B cell (primary cell): ENCODE results near the gene COBL. TPM values are rescaled to one million over a fixed set of nuclear protein-coding genes. Genes with fewer than 3 reads are reported as not detected.

Source experiments
- ATAC-seq: fragments of 200-7000 bp; cut with Tn5 transposase; one replicate; pipeline ENCODE4 v1.10.0; 2021; ENCODE audit warnings: low read depth, mild to moderate bottlenecking, moderate number of reproducible peaks, moderate library complexity
- CTCF ChIA-PET: fragments of 350-600 bp; sonication (Branson Sonifier 250); formaldehyde crosslinking; loops from one replicate; lab custom pipeline; 2021; ENCODE audit warnings: antibody characterized with exemption, inconsistent platforms; lab: Charles Lee
- POLR2A ChIA-PET: fragments of 350-600 bp; sonication (Branson Sonifier 250); formaldehyde crosslinking; loops from one replicate; lab custom pipeline; 2021; ENCODE audit warnings: antibody characterized with exemption; lab: Charles Lee
- DNase-seq: peaks from one replicate; pipeline ENCODE4 v3.0.0; 2013
- H2AFZ ChIP-seq: 2 replicates; pipeline ENCODE4 v1.6.1; 2012; ENCODE audit warnings: mild to moderate bottlenecking, low read depth, low read length; ENCODE audit not compliant: insufficient read depth, poor library complexity, severe bottlenecking
- H3K27ac ChIP-seq, 2 donors: 1 replicate in 1 of 2; 2 replicates in 1 of 2; pipeline ENCODE4 v1.5.1; 2012 to 2013; ENCODE audit warnings: low read length in 2 of 2, mild to moderate bottlenecking in 2 of 2, moderate library complexity in 1 of 2
- H3K27me3 ChIP-seq, 4 experiments: fragments of 200-600 bp in 1 of 4; sonication (generic) in 1 of 4; replicated peaks in 1 of 4; 1 replicate in 2 of 4; 2 replicates in 2 of 4; pipeline versions ENCODE4 v1.6.1 to v1.7.0; 2013 to 2016; ENCODE audit warnings: low read length in 3 of 4, mild to moderate bottlenecking in 2 of 4, mixed read lengths in 1 of 4, moderate library complexity in 1 of 4; ENCODE audit not compliant: insufficient read depth in 4 of 4, control insufficient read depth in 3 of 4; ENCODE audit errors: control extremely low read depth in 1 of 4
- H3K36me3 ChIP-seq, 2 experiments: replicated peaks in 1 of 2; 1 replicate in 1 of 2; 2 replicates in 1 of 2; pipeline versions ENCODE4 v1.6.1 to v1.7.1; 2013; ENCODE audit warnings: low read length in 1 of 2; ENCODE audit not compliant: insufficient read depth in 2 of 2, control insufficient read depth in 1 of 2; ENCODE audit errors: control extremely low read depth in 1 of 2, extremely low read depth in 1 of 2
- H3K4me1 ChIP-seq, 2 donors: fragments of 200-600 bp in 1 of 2; sonication (generic) in 1 of 2; 1 replicate in 1 of 2; 2 replicates in 1 of 2; pipeline versions ENCODE4 v1.5.1 to v1.6.1; 2013 to 2017; ENCODE audit warnings: low read length in 2 of 2; ENCODE audit not compliant: control insufficient read depth in 2 of 2, insufficient read depth in 2 of 2
- H3K4me2 ChIP-seq: replicated peaks from 2 replicates; pipeline ENCODE3; 2012; ENCODE audit warnings: mild to moderate bottlenecking, low read depth, low read length; ENCODE audit not compliant: poor library complexity, severe bottlenecking
- H3K4me3 ChIP-seq, 5 experiments: fragments of 200-600 bp in 1 of 5; sonication (generic) in 1 of 5; 1 replicate in 3 of 5; 2 replicates in 2 of 5; pipeline versions ENCODE4 v1.5.1 to v1.7.0; 2011 to 2016; ENCODE audit warnings: low read length in 4 of 5, mild to moderate bottlenecking in 4 of 5, low read depth in 2 of 5, control low read depth in 1 of 5, moderate library complexity in 1 of 5; ENCODE audit not compliant: insufficient read depth in 1 of 5; ENCODE audit errors: control extremely low read depth in 1 of 5, extremely low read depth in 1 of 5
- H3K79me2 ChIP-seq: fragments of 200-600 bp; sonication (generic); one replicate; pipeline ENCODE4 v1.6.0; 2016; ENCODE audit warnings: low read length; ENCODE audit not compliant: control insufficient read depth, insufficient read depth
- H3K9ac ChIP-seq: fragments of 200-600 bp; sonication (generic); 2 replicates; pipeline ENCODE4 v1.6.1; 2017; ENCODE audit warnings: mild to moderate bottlenecking, low read length, moderate library complexity
- H3K9me3 ChIP-seq, 3 donors: one replicate each; pipeline versions ENCODE4 v1.6.1 to v1.7.1; 2013; ENCODE audit warnings: low read length in 2 of 3; ENCODE audit not compliant: control insufficient read depth in 2 of 3, insufficient read depth in 1 of 3; ENCODE audit errors: control extremely low read depth in 1 of 3
- H4K20me1 ChIP-seq: 2 replicates; pipeline ENCODE4 v1.6.0; 2012; ENCODE audit warnings: mild to moderate bottlenecking, low read length; ENCODE audit not compliant: insufficient read depth, control insufficient read depth, poor library complexity, severe bottlenecking
- H3K27ac Mint-ChIP-seq: one replicate; pipeline ENCODE4 v1.8.0; 2021; ENCODE audit warnings: mixed read lengths
- H3K27me3 Mint-ChIP-seq: one replicate; pipeline ENCODE4 v1.8.0; 2021; ENCODE audit warnings: mixed read lengths
- H3K4me1 Mint-ChIP-seq: one replicate; pipeline ENCODE4 v1.8.0; 2021; ENCODE audit warnings: mixed read lengths
- H3K4me3 Mint-ChIP-seq: one replicate; pipeline ENCODE4 v1.8.0; 2021; ENCODE audit warnings: mixed read lengths
- H3K9me3 Mint-ChIP-seq: one replicate; pipeline ENCODE4 v1.8.0; 2022; ENCODE audit warnings: mixed read lengths; ENCODE audit not compliant: insufficient read depth
- CTCF ChIP-seq: fragments of 200-600 bp; IDR thresholded peaks from one replicate; pipeline ENCODE4 v1.8.0; 2022; ENCODE audit warnings: antibody characterized with exemption, mild to moderate bottlenecking
- EZH2 ChIP-seq: IDR thresholded peaks from 2 replicates; pipeline ENCODE4 v1.6.1; 2012; ENCODE audit warnings: borderline replicate concordance, low read depth, mild to moderate bottlenecking, moderate library complexity, low read length; ENCODE audit not compliant: insufficient read depth, poor library complexity, severe bottlenecking
- WGBS: methylation state at CpG from one replicate; pipeline ENCODE4 v1.1.5; 2013; ENCODE audit warnings: missing lambda C conversion rate; ENCODE audit not compliant: insufficient coverage; 5-methylcytosine and 5-hydroxymethylcytosine counted together
- intact Hi-C: fragments of 100-400 bp; cut with micrococcal nuclease; formaldehyde crosslinking; loops from one replicate; pipeline ENCODE4 v1.10.0; 2022
- polyA plus RNA-seq: library from polyadenylated mRNA; depleted of rRNA; stranded (reverse); fragments of >200 nt; gene quantifications from 2 replicates; pipeline ENCODE4 v1.2.3, GENCODE V29; 2012
- total RNA-seq, 2 donors: library from RNA; stranded (reverse); fragments of 120-200 nt in 1 of 2; gene quantifications; 1 replicate in 1 of 2; 2 replicates in 1 of 2; pipeline versions ENCODE4 v1.2.3 to v1.2.4, GENCODE V29; 2013 to 2022

COBL gene
- total and polyA plus RNA-seq, 2 donors (not counting 1 experiment from before 2014, with no cell fraction given), result not detected

GRCh38 chr7:51313738-51314425 is 2.7 kb downstream of the COBL start:
- POLR2A ChIA-PET, result no interaction called here
- intact Hi-C loops, result no loop called here
- WGBS, result no CpG with 5 or more reads among the region's 6 CpGs

More at GRCh38 chr7:51313738-51314425, 2.7 kb downstream of the COBL start:
- H3K27ac Mint-ChIP-seq, result no peak overlapping the region
- Histone ChIP-seq H3K27me3 (peaks cover 0 to 21% (median 8%) of the 10 kb centered on the region in 4 experiments), H4K20me1 (no peaks in the 10 kb centered on the region), H2AFZ (no peak overlapping the region), H3K9ac (no peak overlapping the region), H3K4me2 (no peak overlapping the region), H3K9me3 (peaks cover 0 to 7% (median 0%) of the 10 kb centered on the region in 3 donors), H3K36me3 (no peaks in the 10 kb centered on the region), H3K4me3 (no peak overlapping the region), H3K27ac (no peak overlapping the region), H3K4me1 (peaks cover 5 to 6% of the 10 kb centered on the region in 2 donors), H3K79me2 (no peaks in the 10 kb centered on the region)
- CTCF ChIA-PET, result no interaction called here
- peaks cover 13% of the 10 kb centered on the region for H3K4me1 Mint-ChIP-seq
- H3K4me3 Mint-ChIP-seq, result no peak overlapping the region
- H3K27me3 Mint-ChIP-seq, result peaks cover 47% of the 10 kb centered on the region
- no peaks in the 10 kb centered on the region for H3K9me3 Mint-ChIP-seq
- DNase-seq (no peak), ATAC-seq (no peak)
- no peak for TF ChIP-seq CTCF
- no peak for TF ChIP-seq EZH2
